IMR-90 (cell line): Measurements from ENCODE around the gene MYH6. TPM values are rescaled to one million over a fixed set of nuclear protein-coding genes. Genes with fewer than 3 reads are reported as not detected.
A peak's percentile ranks its signal among the peaks of the same experiment; 100 is the strongest.
"Not testable (repeated sequence)": the region's sequence is repeated elsewhere in the genome, so short reads cannot be mapped to it uniquely, and the experiment has no call there.

Experiments used
- ATAC-seq: fragments of 200-7000 bp; cut with Tn5 transposase; 2 replicates; pipeline ENCODE4 v1.9.1; 2020; ENCODE audit warnings: low read depth, mild to moderate bottlenecking, moderate library complexity
- BruUV-seq: library from RNA; stranded (reverse); fragments of 400-500 nt; replicated peaks from 2 replicates; lab custom pipeline; 2021; lab: Mats Ljungman, UMichigan
- CTCF ChIA-PET: fragments of 300-600 bp; formaldehyde crosslinking; extraction: SDS; loops from one replicate; lab custom pipeline; 2021; ENCODE audit warnings: antibody characterized with exemption; lab: Yijun Ruan, JAX
- POLR2A ChIA-PET: fragments of 300-600 bp; sonication (Branson Sonifier 250); formaldehyde crosslinking; loops from one replicate; lab custom pipeline; 2022; ENCODE audit warnings: antibody characterized with exemption; ENCODE audit not compliant: unreplicated experiment; lab: Charles Lee
- DNase-seq: peaks from one replicate; pipeline ENCODE4 v3.0.0; 2013
- H2AFZ ChIP-seq: replicated peaks from 2 replicates; pipeline ENCODE3; 2013; ENCODE audit warnings: low read length, mild to moderate bottlenecking; ENCODE audit not compliant: poor library complexity
- H2AK5ac ChIP-seq: 2 replicates; pipeline ENCODE4 v1.6.1; 2013; ENCODE audit warnings: low read depth, low read length, inconsistent platforms
- H2AK9ac ChIP-seq: replicated peaks from 2 replicates; pipeline ENCODE3; 2013; ENCODE audit warnings: mild to moderate bottlenecking, low read depth, low read length, moderate library complexity; ENCODE audit not compliant: poor library complexity
- H2BK120ac ChIP-seq: 2 replicates; pipeline ENCODE4 v1.6.1; 2013; ENCODE audit warnings: low read depth, low read length, inconsistent platforms
- H2BK15ac ChIP-seq: 3 replicates; pipeline ENCODE4 v1.6.1; 2013; ENCODE audit warnings: low read depth, low read length, inconsistent platforms
- H2BK20ac ChIP-seq: 2 replicates; pipeline ENCODE4 v1.6.1; 2013; ENCODE audit warnings: low read depth, mild to moderate bottlenecking, inconsistent platforms, low read length, moderate library complexity
- H2BK5ac ChIP-seq: 2 replicates; pipeline ENCODE4 v1.6.1; 2013; ENCODE audit warnings: mild to moderate bottlenecking, low read depth, low read length, inconsistent platforms; ENCODE audit not compliant: poor library complexity, severe bottlenecking
- H3K14ac ChIP-seq: replicated peaks from 2 replicates; pipeline ENCODE4 v1.6.1; 2013; ENCODE audit warnings: low read depth, low read length, inconsistent platforms
- H3K18ac ChIP-seq: 2 replicates; pipeline ENCODE4 v1.6.1; 2013; ENCODE audit warnings: low read depth, low read length, control low read depth
- H3K23ac ChIP-seq: 2 replicates; pipeline ENCODE4 v1.6.1; 2013; ENCODE audit warnings: low read depth, low read length, inconsistent platforms
- H3K27ac ChIP-seq: 2 replicates; pipeline ENCODE4 v1.5.1; 2013; ENCODE audit warnings: mild to moderate bottlenecking, control low read depth, low read length; ENCODE audit not compliant: insufficient read depth
- H3K27me3 ChIP-seq: 2 replicates; pipeline ENCODE4 v1.6.1; 2013; ENCODE audit warnings: low read length; ENCODE audit not compliant: control insufficient read depth, insufficient read depth
- H3K36me3 ChIP-seq: 2 replicates; pipeline ENCODE4 v1.6.1; 2013; ENCODE audit warnings: low read length, mixed read lengths; ENCODE audit not compliant: control insufficient read depth, insufficient read depth
- H3K4ac ChIP-seq: 2 replicates; pipeline ENCODE4 v1.6.1; 2013; ENCODE audit warnings: low read depth, low read length, inconsistent platforms
- H3K4me1 ChIP-seq: 2 replicates; pipeline ENCODE4 v1.6.1; 2013; ENCODE audit warnings: low read length, mixed read lengths; ENCODE audit not compliant: control insufficient read depth, insufficient read depth
- H3K4me2 ChIP-seq: 2 replicates; pipeline ENCODE4 v1.6.1; 2013; ENCODE audit warnings: low read depth, mild to moderate bottlenecking, control low read depth, low read length, moderate library complexity
- H3K4me3 ChIP-seq: 2 replicates; pipeline ENCODE4 v1.5.1; 2013; ENCODE audit warnings: low read depth, mild to moderate bottlenecking, control low read depth, low read length, moderate library complexity; ENCODE audit not compliant: insufficient read depth
- H3K56ac ChIP-seq: 2 replicates; pipeline ENCODE4 v1.6.1; 2013; ENCODE audit warnings: low read length, inconsistent platforms; ENCODE audit not compliant: insufficient read depth; ENCODE audit errors: extremely low read depth
- H3K79me1 ChIP-seq, 2 experiments: 2 replicates each; pipeline ENCODE4 v1.6.1; 2013; ENCODE audit warnings: low read length in 2 of 2, inconsistent platforms in 1 of 2, low read depth in 1 of 2
- H3K9ac ChIP-seq: 2 replicates; pipeline ENCODE4 v1.6.1; 2013; ENCODE audit warnings: low read depth, low read length, control low read depth
- H3K9me1 ChIP-seq: 2 replicates; pipeline ENCODE4 v1.6.1; 2013; ENCODE audit warnings: low read length, inconsistent platforms; ENCODE audit not compliant: insufficient read depth
- H3K9me3 ChIP-seq: 2 replicates; pipeline ENCODE4 v1.6.1; 2013; ENCODE audit warnings: low read length; ENCODE audit not compliant: control insufficient read depth, insufficient read depth
- H4K20me1 ChIP-seq: 2 replicates; pipeline ENCODE4 v1.6.1; 2013; ENCODE audit warnings: low read length, inconsistent platforms; ENCODE audit not compliant: insufficient read depth
- H4K5ac ChIP-seq: 2 replicates; pipeline ENCODE4 v1.6.1; 2013; ENCODE audit warnings: mild to moderate bottlenecking, low read depth, low read length, control low read depth
- H4K8ac ChIP-seq, 2 experiments: 2 replicates each; pipeline ENCODE4 v1.6.1; 2013; ENCODE audit warnings: low read depth in 2 of 2, low read length in 2 of 2, control low read depth in 1 of 2, inconsistent platforms in 1 of 2
- H4K91ac ChIP-seq: 2 replicates; pipeline ENCODE4 v1.6.1; 2013; ENCODE audit warnings: low read depth, low read length, inconsistent platforms; ENCODE audit not compliant: insufficient read depth
- CHD1 ChIP-seq: IDR thresholded peaks from 2 replicates; pipeline ENCODE4 v1.6.1; 2012; ENCODE audit warnings: low read depth, low read length, improper control_type of control experiment
- CTCF ChIP-seq: conservative IDR thresholded peaks from 2 replicates; pipeline ENCODE4 v1.5.1; 2012; ENCODE audit warnings: mild to moderate bottlenecking, low read depth, low read length, improper control_type of control experiment
- MXI1 ChIP-seq: IDR thresholded peaks from 2 replicates; pipeline ENCODE4 v1.6.1; 2012; ENCODE audit warnings: low read depth, mild to moderate bottlenecking, low read length, moderate library complexity, borderline replicate concordance
- SMC3 ChIP-seq: fragments of 150-350 bp; IDR thresholded peaks from 2 replicates; pipeline ENCODE4 v1.6.1; 2016; ENCODE audit warnings: low read depth, mild to moderate bottlenecking, antibody characterized with exemption, low read length, moderate library complexity
- WGBS, 2 experiments: methylation state at CpG; one replicate each; pipeline versions ENCODE4 v1.1.5 to v1.1.7; 2013; ENCODE audit warnings: missing lambda C conversion rate in 2 of 2; ENCODE audit not compliant: insufficient read length in 1 of 2; ENCODE audit errors: extremely low coverage in 2 of 2; 5-methylcytosine and 5-hydroxymethylcytosine counted together
- dilution Hi-C: fragments of 300-500 bp; cut with HindIII; formaldehyde crosslinking; loops from one replicate; pipeline ENCODE4 v1.14.3; 2018; ENCODE audit warnings: low sequenced_read_pairs; ENCODE audit not compliant: unreplicated experiment
- in situ Hi-C: fragments of 300-500 bp; cut with MboI; formaldehyde crosslinking; loops from 3 replicates; pipeline ENCODE4 v1.14.3; 2019; ENCODE audit warnings: low sequenced_read_pairs, inconsistent platforms, mixed read lengths
- intact Hi-C: fragments of 100-400 bp; cut with micrococcal nuclease; formaldehyde crosslinking; loops from 2 replicates; pipeline ENCODE4 v1.10.0; 2022
- polyA plus RNA-seq, 3 experiments: library from polyadenylated mRNA; depleted of rRNA; stranded (reverse); fragments of >200 nt; gene quantifications; 2 replicates each; pipeline ENCODE4 v1.2.3, GENCODE V29; 2012; ENCODE audit warnings: low replicate concordance in 1 of 3
- total RNA-seq: library from RNA; depleted of rRNA; stranded (reverse); fragments of >200 nt; gene quantifications from 2 replicates; pipeline ENCODE4 v1.2.3, GENCODE V29; 2012

MYH6 gene
- total and polyA plus RNA-seq, 2 of the 4 experiments (the other 2 are of a cell fraction): not detected

DNA sequence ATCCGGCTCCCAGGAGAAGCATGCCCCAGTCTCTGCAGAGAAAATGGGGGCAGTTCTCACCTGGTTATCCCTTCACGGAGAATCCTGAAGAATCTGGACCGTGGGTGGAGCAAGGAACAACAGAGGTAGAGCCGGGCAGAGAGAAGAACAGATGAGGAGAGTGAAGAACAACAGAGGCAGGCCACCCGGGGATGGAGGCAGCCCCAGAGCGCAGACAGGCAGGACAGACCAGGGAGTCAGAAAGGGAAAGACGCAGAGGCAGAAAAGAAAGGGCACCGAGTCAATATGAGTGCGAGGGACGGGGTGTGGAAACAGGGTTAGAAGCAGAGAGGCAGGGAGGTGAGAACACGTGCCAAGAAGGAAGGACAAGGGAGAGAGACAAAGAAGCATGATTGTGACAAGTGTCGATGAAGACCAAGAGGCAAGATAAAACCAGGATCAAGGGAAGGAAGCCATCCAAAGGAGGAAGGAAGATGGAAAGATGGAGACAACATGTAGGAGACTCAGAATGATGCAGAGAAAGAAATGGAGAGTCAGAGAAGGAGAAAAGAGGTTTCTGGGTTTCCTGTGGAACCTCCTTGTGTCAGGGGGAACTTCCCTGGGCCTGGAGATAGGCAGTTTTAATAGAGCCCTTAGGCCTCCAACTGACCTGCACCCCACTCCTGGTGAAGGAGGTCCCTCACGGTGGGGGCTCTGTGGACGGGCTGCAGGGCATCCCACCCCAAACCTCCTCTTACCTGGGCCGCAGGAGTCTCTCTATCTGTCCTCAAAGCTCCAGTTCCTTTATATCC, at the start of gene MYH6 (continued):
- TF ChIP-seq MXI1: no peak
- TF ChIP-seq CHD1: no peak

GRCh38 chr14:23456883-23457586, 49.0 kb upstream of the MYH6 start:
- H4K91ac ChIP-seq, H3K79me1 ChIP-seq, H3K4me2 ChIP-seq, H2BK20ac ChIP-seq, POLR2A ChIA-PET, H2BK120ac ChIP-seq, dilution Hi-C loops, H4K20me1 ChIP-seq, ATAC-seq, H3K4ac ChIP-seq, H3K36me3 ChIP-seq, H3K9ac ChIP-seq, H3K9me3 ChIP-seq, H3K4me1 ChIP-seq, H4K5ac ChIP-seq, CTCF ChIA-PET, H4K8ac ChIP-seq, DNase-seq, H2AK5ac ChIP-seq, H3K23ac ChIP-seq, H3K9me1 ChIP-seq, in situ Hi-C loops, H2AK9ac ChIP-seq, H3K27me3 ChIP-seq, H2AFZ ChIP-seq, H3K4me3 ChIP-seq, H3K56ac ChIP-seq, H2BK5ac ChIP-seq, BruUV-seq, H2BK15ac ChIP-seq, H3K18ac ChIP-seq, H3K14ac ChIP-seq, H3K27ac ChIP-seq: not testable (repeated sequence)
- intact Hi-C loops: loop anchor here (5.0 kb wide), 1 partner anchor 190 kb away; no protein-coding TSS in a partner anchor
- TF ChIP-seq SMC3 (peak; percentile 25; the same call in 1 of the 2 replicates), CTCF (peak; percentile 26)
- WGBS, 2 experiments: 75% methylated on average over 2 of the region's 11 CpGs; no CpG with 5 or more reads in 1 of the 2 experiments
